K562 (cell line): Measurements from ENCODE around the gene PLEKHG1. TPM values are rescaled to one million over a fixed set of nuclear protein-coding genes. Genes with fewer than 3 reads are reported as not detected.

Source experiments
- ADNP ChIP-seq: fragments of 200-800 bp; sonication (Bioruptor generic); IDR thresholded peaks from 2 replicates; pipeline ENCODE4 v1.6.1; 2016; ENCODE audit warnings: missing genetic modification characterization, missing compliant biosample characterization
- AFF1 ChIP-seq, 2 experiments: fragments of 450-650 bp; IDR thresholded peaks; 2 replicates each; pipeline ENCODE4 v1.6.1; 2018; ENCODE audit warnings: mild to moderate bottlenecking in 2 of 2, low read depth in 1 of 2; ENCODE audit not compliant: partially characterized antibody in 2 of 2
- ATF4 ChIP-seq: fragments of 450-650 bp; formaldehyde crosslinking; IDR thresholded peaks from 2 replicates; pipeline ENCODE4 v1.4.0; 2022; ENCODE audit warnings: mild to moderate bottlenecking, moderate library complexity
- BRCA1 ChIP-seq, 2 experiments: fragments of 450-650 bp in 1 of 2; sonication (generic) in 1 of 2; formaldehyde crosslinking in 1 of 2; IDR thresholded peaks; 2 replicates each; pipeline versions ENCODE4 v1.5.0 to v1.6.1; 2017 to 2020; ENCODE audit warnings: mild to moderate bottlenecking in 1 of 2, missing genetic modification reagents in 1 of 2
- HDAC1 ChIP-seq, 2 experiments: fragments of 450-650 bp; IDR thresholded peaks; 2 replicates each; pipeline ENCODE4 v1.6.1; 2016 to 2017; ENCODE audit warnings: inconsistent platforms in 1 of 2, mild to moderate bottlenecking in 1 of 2, moderate library complexity in 1 of 2
- LEF1 ChIP-seq: fragments of 450-650 bp; IDR thresholded peaks from 2 replicates; pipeline ENCODE4 v1.6.1; 2016; ENCODE audit warnings: mild to moderate bottlenecking
- PHF8 ChIP-seq: fragments of 200-600 bp; sonication (generic); IDR thresholded peaks from 2 replicates; pipeline ENCODE4 v1.6.1; 2012; ENCODE audit warnings: mixed run types, mild to moderate bottlenecking, inconsistent platforms, low read length, moderate library complexity, borderline replicate concordance
- SRF ChIP-seq, 2 experiments: fragments of 250-450, 450-650 bp in 1 of 2; sonication (Bioruptor Pico) in 1 of 2; sonication (generic) in 1 of 2; formaldehyde crosslinking; IDR thresholded peaks; 2 replicates each; pipeline versions ENCODE4 v1.5.0 to v1.5.1; 2020 to 2022; ENCODE audit warnings: mild to moderate bottlenecking in 1 of 2, missing genetic modification reagents in 1 of 2
- STAG1 ChIP-seq: sonication (generic); formaldehyde crosslinking; IDR thresholded peaks from 2 replicates; pipeline ENCODE4 v1.5.0; 2020; ENCODE audit warnings: missing genetic modification reagents, borderline replicate concordance
- STAT5A ChIP-seq: IDR thresholded peaks from 2 replicates; pipeline ENCODE4 v1.6.1; 2012; ENCODE audit warnings: low read length, inconsistent platforms, borderline replicate concordance
- TOE1 ChIP-seq, 2 experiments: fragments of 450-650 bp in 1 of 2; sonication (generic) in 1 of 2; formaldehyde crosslinking in 1 of 2; IDR thresholded peaks; 2 replicates each; pipeline versions ENCODE4 v1.7.1 to v1.8.0; 2016 to 2022; ENCODE audit warnings: borderline replicate concordance in 2 of 2, mild to moderate bottlenecking in 2 of 2, antibody characterized with exemption in 1 of 2, inconsistent platforms in 1 of 2, low read depth in 1 of 2, missing genetic modification reagents in 1 of 2, moderate library complexity in 1 of 2
- ZBTB34 ChIP-seq: fragments of 250-450 bp; sonication (Bioruptor Pico); IDR thresholded peaks from 2 replicates; pipeline ENCODE4 v1.8.0; 2021; ENCODE audit warnings: mild to moderate bottlenecking, moderate library complexity
- ZBTB5 ChIP-seq: fragments of 450-650 bp; IDR thresholded peaks from 2 replicates; pipeline ENCODE4 v1.6.1; 2017; ENCODE audit warnings: antibody characterized with exemption
- ZBTB7A ChIP-seq: IDR thresholded peaks from 2 replicates; pipeline ENCODE4 v1.6.1; 2011; ENCODE audit warnings: low read depth, mild to moderate bottlenecking, low read length, moderate library complexity, borderline replicate concordance; ENCODE audit not compliant: control insufficient read depth
- ZNF175 ChIP-seq: fragments of 200-800 bp; sonication (Bioruptor generic); IDR thresholded peaks from 2 replicates; pipeline ENCODE4 v1.6.1; 2016; ENCODE audit warnings: low read depth, mild to moderate bottlenecking, missing genetic modification characterization, missing compliant biosample characterization
- ZNF511 ChIP-seq: sonication (generic); formaldehyde crosslinking; IDR thresholded peaks from 2 replicates; pipeline ENCODE4 v1.8.0; 2022; ENCODE audit warnings: mild to moderate bottlenecking, missing genetic modification reagents
- polyA plus RNA-seq, 8 experiments: library from polyadenylated mRNA; depleted of rRNA in 4 of 8; stranded (reverse) in 5 of 8; unstranded in 3 of 8; fragments of >200 nt; fragmentation: Nextera tagmentation in 2 of 8; fragmentation: Illumina TruSeq in 1 of 8; extraction: Ambion mirVana in 2 of 8; extraction: Trizol in 1 of 8; gene quantifications; 2 replicates each; pipeline versions ENCODE4 v1.2.1 to v1.2.3, GENCODE V29; 2011 to 2014; ENCODE audit warnings: inconsistent platforms in 1 of 8, missing spikeins in 1 of 8
- total RNA-seq, 7 experiments: library from RNA; depleted of rRNA in 6 of 7; stranded (reverse); fragments of >200 nt in 6 of 7; fragmentation: Illumina TruSeq in 2 of 7; extraction: Trizol in 2 of 7; gene quantifications; 2 replicates each; pipeline versions ENCODE4 v1.2.1 to v1.2.3, GENCODE V29; 2011 to 2021; ENCODE audit warnings: low replicate concordance in 1 of 7

PLEKHG1 gene
- total and polyA plus RNA-seq, 9 of the 15 experiments (the other 6 are each of a cell fraction or from before 2014, with no cell fraction given) = 0.03 to 0.16 (median 0.03) TPM; not detected in 6

GRCh38 chr6:150560004-150560883, 39.4 kb upstream of the PLEKHG1 start (continued):
- no peak for TF ChIP-seq AFF1 (IDR thresholded peaks at IDR 0.05; ENCODE audit: low read depth in 1 of 2, partially characterized antibody in 2 of 2)
- no peak for TF ChIP-seq ZNF511
- TF ChIP-seq SRF (CRISPR knock-in tag; IDR thresholded peaks at IDR 0.05) = no peak; a peak in 1 of 4 replicates
- TF ChIP-seq TOE1 (IDR thresholded peaks at IDR 0.05; ENCODE audit: borderline replicate concordance) = no peak
- no peak for TF ChIP-seq TOE1 (CRISPR knock-in tag; IDR thresholded peaks at IDR 0.05; ENCODE audit: borderline replicate concordance, low read depth)
- no peak for TF ChIP-seq STAG1
- TF ChIP-seq ZBTB34 (CRISPR knock-in tag) = no peak
- no peak for TF ChIP-seq PHF8
- TF ChIP-seq BRCA1 (IDR thresholded peaks at IDR 0.05) = no peak
- no peak for TF ChIP-seq BRCA1 (CRISPR knock-in tag; IDR thresholded peaks at IDR 0.05)
- TF ChIP-seq STAT5A = peak; percentile 94
- no peak for TF ChIP-seq ADNP (tag)
- no peak for TF ChIP-seq ZBTB5
- TF ChIP-seq ATF4 (CRISPR knock-in tag) = no peak
- TF ChIP-seq ZNF175 (CRISPR knock-in tag) = peak; percentile 79
- peak in 1 of 2 experiments; percentile 51; a peak in 1 of 4 replicates for TF ChIP-seq HDAC1 (IDR thresholded peaks at IDR 0.05)
- TF ChIP-seq ZBTB7A = no peak
- TF ChIP-seq LEF1 = peak; percentile 46; the same call in 1 of the 2 replicates
